HG03025 (cell line): ENCODE results near the gene ATP5ME.

Source experiments
- ATAC-seq: cut with Tn5 transposase; IDR thresholded peaks from one replicate; pipeline ENCODE4 v1.9.1; 2021; ENCODE audit warnings: mild to moderate bottlenecking, moderate library complexity; ENCODE audit not compliant: unreplicated experiment, low FRiP score

Gene ATP5ME

GRCh38 chr4:624705-625590 lies 49.1 kb downstream of the ATP5ME start, which contains the start of gene PDE6B:
PDE6B (plus strand) TSS chr4:625573; CDS start chr4:625627, 54 bp downstream.
- no peak for ATAC-seq

DNA sequence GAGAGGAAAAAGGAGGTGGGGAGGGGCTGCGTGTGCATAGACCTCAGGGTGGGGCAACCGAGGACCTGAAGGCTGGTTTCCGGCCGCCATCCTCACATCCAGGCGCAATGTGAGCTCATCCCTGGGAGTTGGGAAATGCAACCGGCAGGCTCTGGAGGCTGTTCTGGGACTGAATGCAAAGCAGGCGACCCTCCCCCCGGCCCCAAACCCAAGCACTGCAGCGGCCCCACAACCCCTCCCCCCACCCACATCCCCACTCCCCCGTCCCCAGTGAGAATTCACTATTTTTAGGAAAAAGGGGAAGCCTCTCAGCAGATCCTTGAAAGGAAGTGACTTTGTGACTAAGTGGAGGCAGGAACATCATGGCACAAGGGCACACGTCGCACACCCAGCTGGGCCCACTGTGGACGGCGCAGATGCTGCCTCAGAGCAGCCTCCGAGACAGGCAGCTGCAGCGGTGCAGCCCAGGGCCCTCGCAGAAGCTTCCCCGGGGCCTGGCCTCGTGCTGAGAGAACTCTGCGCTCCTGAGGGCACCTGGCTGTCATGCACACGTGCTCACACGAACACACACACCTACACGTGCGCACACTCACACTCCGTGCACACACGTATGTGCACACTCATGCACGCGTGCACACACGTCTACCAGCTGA lies 50.0 kb downstream of the ATP5ME start:
- no peak for ATAC-seq

DNA sequence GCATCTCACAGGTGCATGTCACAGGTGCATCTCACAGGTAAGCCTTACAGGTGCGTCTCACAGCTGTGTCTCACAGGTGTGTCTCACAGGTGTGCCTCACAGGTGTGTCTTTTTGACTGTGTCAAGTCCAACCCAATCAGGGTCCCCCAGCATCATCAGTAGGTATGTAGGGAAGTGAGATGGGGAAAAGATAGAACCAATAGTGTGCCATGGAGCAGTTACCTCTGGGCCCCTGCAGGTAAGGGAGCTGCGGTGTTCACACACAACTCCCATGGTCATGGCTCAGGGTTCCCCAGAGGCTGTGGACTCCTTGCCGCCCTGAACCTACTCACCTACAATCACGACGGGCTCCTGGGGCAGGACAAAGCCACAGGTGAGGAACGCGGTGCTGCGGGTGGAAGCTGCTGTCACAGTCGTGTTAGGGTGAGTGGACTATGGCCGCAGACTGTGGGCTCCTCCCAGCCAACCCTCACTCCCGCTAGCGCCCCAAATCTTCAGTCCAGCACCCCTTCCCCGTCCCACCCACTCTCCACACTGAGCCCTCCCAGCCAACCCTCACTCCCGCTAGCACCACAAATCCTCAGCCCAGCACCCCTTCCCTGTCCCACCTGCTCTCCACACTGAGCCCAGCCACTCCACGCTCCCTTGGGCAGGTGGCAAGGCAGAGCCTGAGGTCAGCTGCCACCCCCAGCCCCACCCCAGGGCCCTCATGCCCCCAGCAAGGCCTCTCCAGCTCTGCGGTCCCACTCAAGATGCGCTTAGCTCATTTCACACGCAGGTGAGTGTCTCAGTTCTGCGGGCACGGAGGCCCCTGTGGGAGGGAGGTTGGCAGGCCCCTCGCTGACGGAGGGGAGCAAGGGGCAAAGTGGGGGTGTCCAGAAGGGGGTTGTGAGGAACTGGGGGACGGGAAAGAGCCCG lies 50.8 kb downstream of the ATP5ME start:
- no peak for ATAC-seq
